HEK293T (cell line): Measurements from ENCODE around the gene PPARGC1A.

Source experiments
- CTCF ChIA-PET: fragments of 350-600 bp; formaldehyde crosslinking; extraction: SDS; loops from one replicate; lab custom pipeline; 2021; ENCODE audit warnings: antibody characterized with exemption, inconsistent platforms; lab: Yijun Ruan, JAX
- POLR2A ChIA-PET: fragments of 350-600 bp; formaldehyde crosslinking; extraction: SDS; loops from one replicate; lab custom pipeline; 2020; ENCODE audit warnings: antibody characterized with exemption, inconsistent platforms; lab: Yijun Ruan, JAX
- DNase-seq: peaks from one replicate; pipeline ENCODE4 v3.0.0; 2012; ENCODE audit warnings: mixed read lengths; ENCODE audit errors: extremely low spot score
- ARNT ChIP-seq: fragments of 450-650 bp; IDR thresholded peaks from 2 replicates; pipeline ENCODE4 v1.6.1; 2017; ENCODE audit warnings: mild to moderate bottlenecking
- BHLHE40 ChIP-seq: fragments of 450-650 bp; IDR thresholded peaks from 2 replicates; pipeline ENCODE4 v1.6.1; 2016; ENCODE audit warnings: mild to moderate bottlenecking, moderate library complexity, borderline replicate concordance
- CTBP1 ChIP-seq: fragments of 450-650 bp; IDR thresholded peaks from 2 replicates; pipeline ENCODE4 v1.6.1; 2016; ENCODE audit warnings: borderline replicate concordance
- ELF4 ChIP-seq: fragments of 450-650 bp; IDR thresholded peaks from 2 replicates; pipeline ENCODE4 v1.6.1; 2017; ENCODE audit warnings: antibody characterized with exemption
- FOXA1 ChIP-seq: fragments of 450-650 bp; IDR thresholded peaks from 2 replicates; pipeline ENCODE4 v1.6.1; 2016; ENCODE audit warnings: mild to moderate bottlenecking
- FOXK2 ChIP-seq: fragments of 450-650 bp; IDR thresholded peaks from 2 replicates; pipeline ENCODE4 v1.6.1; 2016; ENCODE audit warnings: mild to moderate bottlenecking
- FOXM1 ChIP-seq: fragments of 450-650 bp; IDR thresholded peaks from 2 replicates; pipeline ENCODE4 v1.6.1; 2017; ENCODE audit warnings: mild to moderate bottlenecking, borderline replicate concordance
- HDGF ChIP-seq: fragments of 450-650 bp; IDR thresholded peaks from 2 replicates; pipeline ENCODE4 v1.6.1; 2017; ENCODE audit warnings: antibody characterized with exemption, borderline replicate concordance
- L3MBTL2 ChIP-seq: fragments of 450-650 bp; conservative IDR thresholded peaks from 2 replicates; pipeline ENCODE4 v1.6.1; 2016; ENCODE audit warnings: mild to moderate bottlenecking
- LEF1 ChIP-seq: fragments of 450-650 bp; IDR thresholded peaks from 2 replicates; pipeline ENCODE4 v1.6.1; 2017; ENCODE audit warnings: mild to moderate bottlenecking, borderline replicate concordance
- NFRKB ChIP-seq: fragments of 450-650 bp; IDR thresholded peaks from 2 replicates; pipeline ENCODE4 v1.6.1; 2016; ENCODE audit warnings: mild to moderate bottlenecking, moderate library complexity
- PKNOX1 ChIP-seq: fragments of 450-650 bp; IDR thresholded peaks from 2 replicates; pipeline ENCODE4 v1.6.1; 2016
- SP1 ChIP-seq: fragments of 450-650 bp; IDR thresholded peaks from 2 replicates; pipeline ENCODE4 v1.6.1; 2017
- SUZ12 ChIP-seq: fragments of 450-650 bp; IDR thresholded peaks from 2 replicates; pipeline ENCODE4 v1.6.1; 2016; ENCODE audit warnings: mild to moderate bottlenecking
- TARDBP ChIP-seq: fragments of 450-650 bp; IDR thresholded peaks from 2 replicates; pipeline ENCODE4 v1.6.1; 2016
- ZNF384 ChIP-seq: fragments of 450-650 bp; IDR thresholded peaks from 2 replicates; pipeline ENCODE4 v1.6.1; 2016

Gene PPARGC1A

GRCh38 chr4:23860919-23861318 lies 28.9 kb downstream of the PPARGC1A start:
- TF ChIP-seq PKNOX1, result no peak
- TF ChIP-seq TARDBP, result no peak
- no peak for TF ChIP-seq FOXA1
- no peak for TF ChIP-seq ELF4
- no peak for TF ChIP-seq SUZ12
- no peak for TF ChIP-seq L3MBTL2
- no peak for TF ChIP-seq FOXM1
- TF ChIP-seq ZNF384, result no peak
- TF ChIP-seq SP1, result no peak
- no peak for TF ChIP-seq FOXK2
- no peak for TF ChIP-seq BHLHE40
- TF ChIP-seq CTBP1, result no peak
- TF ChIP-seq NFRKB, result no peak
- TF ChIP-seq LEF1, result no peak
- no peak for TF ChIP-seq ARNT
- TF ChIP-seq HDGF, result no peak
- POLR2A ChIA-PET, result interaction anchor here (1.4 kb wide), 1 partner anchor 29 kb away, joined by 3 read pairs; the partner anchor contains the start of gene PPARGC1A
- CTCF ChIA-PET, result no interaction called here

GRCh38 chr4:23857367-23857959 lies 32.4 kb downstream of the PPARGC1A start:
- DNase-seq, result no peak
- CTCF ChIA-PET, result no interaction called here
- POLR2A ChIA-PET, result no interaction called here

More at GRCh38 chr4:23860919-23861318, 28.9 kb downstream of the PPARGC1A start:
- no peak for DNase-seq

GRCh38 chr4:23856630-23857029 lies 33.2 kb downstream of the PPARGC1A start:
- POLR2A ChIA-PET, result interaction anchor here (0.5 kb wide), 1 partner anchor 331 kb away, joined by 3 read pairs; no protein-coding TSS in a partner anchor
- DNase-seq, result no peak
- TF ChIP-seq NFRKB, result no peak
- CTCF ChIA-PET, result no interaction called here

More at GRCh38 chr4:23857367-23857959, 32.4 kb downstream of the PPARGC1A start:
- no peak for TF ChIP-seq PKNOX1
- no peak for TF ChIP-seq LEF1
- TF ChIP-seq ELF4, result no peak
- TF ChIP-seq ARNT, result no peak
- TF ChIP-seq ZNF384, result no peak
- TF ChIP-seq NFRKB, result no peak
- no peak for TF ChIP-seq FOXA1

- no peak for DNase-seq
- CTCF ChIA-PET, result no interaction called here
- POLR2A ChIA-PET, result interaction anchor here (0.5 kb wide), 1 partner anchor 332 kb away, joined by 3 read pairs; no protein-coding TSS in a partner anchor
- TF ChIP-seq NFRKB (no peak), ARNT (no peak), SUZ12 (no peak), L3MBTL2 (no peak), LEF1 (no peak), SP1 (no peak), FOXK2 (no peak), TARDBP (no peak), FOXA1 (no peak), PKNOX1 (no peak), ELF4 (no peak), ZNF384 (no peak), HDGF (no peak)
Observed at GRCh38 chr4:23855912-23856605, 33.8 kb downstream of the PPARGC1A start.

- ChIA-PET POLR2A (no interaction called here), CTCF (no interaction called here)
- no peak for TF ChIP-seq ZNF384
- TF ChIP-seq BHLHE40, result no peak
- no peak for TF ChIP-seq FOXK2
- TF ChIP-seq HDGF, result no peak
- no peak for DNase-seq
Observed at GRCh38 chr4:23853986-23854660, 35.7 kb downstream of the PPARGC1A start.

- DNase-seq, result no peak
- ChIA-PET CTCF (interaction anchor here (0.7 kb wide), 1 partner anchor 10 kb away, joined by 3 read pairs; no protein-coding TSS in a partner anchor), POLR2A (interaction anchor here (0.8 to 1.9 kb wide), 2 partner anchors 14 to 38 kb away, joined by 3 to 4 read pairs; partner anchors contain the start of gene PPARGC1A)
- TF ChIP-seq TARDBP (no peak), FOXK2 (no peak), L3MBTL2 (no peak), PKNOX1 (no peak), ELF4 (no peak), FOXM1 (no peak), SUZ12 (no peak), ZNF384 (no peak), SP1 (no peak), NFRKB (no peak), LEF1 (no peak)
Observed at GRCh38 chr4:23851464-23851863, 38.4 kb downstream of the PPARGC1A start.
